ENCODE data around the gene GMDS. TPM values are rescaled to one million over a fixed set of nuclear protein-coding genes. Genes with fewer than 3 reads are reported as not detected.

The GMDS gene
- total and polyA plus RNA-seq, 2 experiments from 2014 or later: 30.1 to 36.5 TPM

DNA sequence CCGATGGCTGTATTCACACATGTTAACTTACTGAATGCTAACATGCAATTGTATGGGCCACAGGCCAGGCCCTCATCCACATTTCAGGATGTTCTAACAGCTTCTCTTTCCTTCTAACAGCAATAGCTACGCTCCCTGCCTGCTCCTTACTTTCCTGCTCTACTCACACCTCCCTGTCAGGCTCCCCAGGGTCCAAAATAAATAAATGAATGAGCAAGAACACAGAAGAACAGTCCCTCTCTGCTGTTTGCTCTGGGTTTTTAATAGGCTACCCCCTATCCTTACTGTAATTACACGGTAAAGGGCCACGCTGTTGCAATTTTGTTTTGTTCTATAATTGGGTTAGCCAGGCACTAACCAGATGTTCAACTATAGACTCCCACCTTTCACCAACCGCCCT is 135.6 kb downstream of the GMDS start:
- Mint-ChIP-seq H3K4me3 (no peak overlapping the region), H3K9me3 (no peaks in the 10 kb centered on the region), H3K27ac (no peak overlapping the region), H3K36me3 (ENCODE audit: low read depth) (no peaks in the 10 kb centered on the region), H3K27me3 (ENCODE audit: insufficient read depth, low read depth, poor library complexity) (peaks cover 1% of the 10 kb centered on the region), H3K4me1 (peaks cover 10% of the 10 kb centered on the region; the same call in 2 of the 3 replicates)
- no peaks in the 10 kb centered on the region for H3K27me3 ChIP-seq (ENCODE audit: insufficient read depth)
- ATAC-seq (no peak), DNase-seq (ENCODE audit: low spot score) (no peak)
- no peaks in the 10 kb centered on the region for H3K36me3 ChIP-seq (ENCODE audit: insufficient read depth)
- 0 out of 2 replicates have a peak, but pooled peaks cover 3% of the 10 kb centered on the region for H3K79me2 ChIP-seq (replicated peaks; ENCODE audit: insufficient read depth)
- no peaks in the 10 kb centered on the region for H3K9me2 ChIP-seq (ENCODE audit: insufficient read depth)
- no peak overlapping the region for H3K4me2 ChIP-seq
- TF ChIP-seq ZNF114 (CRISPR knock-in tag; IDR thresholded peaks at IDR 0.05): no peak
- TF ChIP-seq, protein P1, sequence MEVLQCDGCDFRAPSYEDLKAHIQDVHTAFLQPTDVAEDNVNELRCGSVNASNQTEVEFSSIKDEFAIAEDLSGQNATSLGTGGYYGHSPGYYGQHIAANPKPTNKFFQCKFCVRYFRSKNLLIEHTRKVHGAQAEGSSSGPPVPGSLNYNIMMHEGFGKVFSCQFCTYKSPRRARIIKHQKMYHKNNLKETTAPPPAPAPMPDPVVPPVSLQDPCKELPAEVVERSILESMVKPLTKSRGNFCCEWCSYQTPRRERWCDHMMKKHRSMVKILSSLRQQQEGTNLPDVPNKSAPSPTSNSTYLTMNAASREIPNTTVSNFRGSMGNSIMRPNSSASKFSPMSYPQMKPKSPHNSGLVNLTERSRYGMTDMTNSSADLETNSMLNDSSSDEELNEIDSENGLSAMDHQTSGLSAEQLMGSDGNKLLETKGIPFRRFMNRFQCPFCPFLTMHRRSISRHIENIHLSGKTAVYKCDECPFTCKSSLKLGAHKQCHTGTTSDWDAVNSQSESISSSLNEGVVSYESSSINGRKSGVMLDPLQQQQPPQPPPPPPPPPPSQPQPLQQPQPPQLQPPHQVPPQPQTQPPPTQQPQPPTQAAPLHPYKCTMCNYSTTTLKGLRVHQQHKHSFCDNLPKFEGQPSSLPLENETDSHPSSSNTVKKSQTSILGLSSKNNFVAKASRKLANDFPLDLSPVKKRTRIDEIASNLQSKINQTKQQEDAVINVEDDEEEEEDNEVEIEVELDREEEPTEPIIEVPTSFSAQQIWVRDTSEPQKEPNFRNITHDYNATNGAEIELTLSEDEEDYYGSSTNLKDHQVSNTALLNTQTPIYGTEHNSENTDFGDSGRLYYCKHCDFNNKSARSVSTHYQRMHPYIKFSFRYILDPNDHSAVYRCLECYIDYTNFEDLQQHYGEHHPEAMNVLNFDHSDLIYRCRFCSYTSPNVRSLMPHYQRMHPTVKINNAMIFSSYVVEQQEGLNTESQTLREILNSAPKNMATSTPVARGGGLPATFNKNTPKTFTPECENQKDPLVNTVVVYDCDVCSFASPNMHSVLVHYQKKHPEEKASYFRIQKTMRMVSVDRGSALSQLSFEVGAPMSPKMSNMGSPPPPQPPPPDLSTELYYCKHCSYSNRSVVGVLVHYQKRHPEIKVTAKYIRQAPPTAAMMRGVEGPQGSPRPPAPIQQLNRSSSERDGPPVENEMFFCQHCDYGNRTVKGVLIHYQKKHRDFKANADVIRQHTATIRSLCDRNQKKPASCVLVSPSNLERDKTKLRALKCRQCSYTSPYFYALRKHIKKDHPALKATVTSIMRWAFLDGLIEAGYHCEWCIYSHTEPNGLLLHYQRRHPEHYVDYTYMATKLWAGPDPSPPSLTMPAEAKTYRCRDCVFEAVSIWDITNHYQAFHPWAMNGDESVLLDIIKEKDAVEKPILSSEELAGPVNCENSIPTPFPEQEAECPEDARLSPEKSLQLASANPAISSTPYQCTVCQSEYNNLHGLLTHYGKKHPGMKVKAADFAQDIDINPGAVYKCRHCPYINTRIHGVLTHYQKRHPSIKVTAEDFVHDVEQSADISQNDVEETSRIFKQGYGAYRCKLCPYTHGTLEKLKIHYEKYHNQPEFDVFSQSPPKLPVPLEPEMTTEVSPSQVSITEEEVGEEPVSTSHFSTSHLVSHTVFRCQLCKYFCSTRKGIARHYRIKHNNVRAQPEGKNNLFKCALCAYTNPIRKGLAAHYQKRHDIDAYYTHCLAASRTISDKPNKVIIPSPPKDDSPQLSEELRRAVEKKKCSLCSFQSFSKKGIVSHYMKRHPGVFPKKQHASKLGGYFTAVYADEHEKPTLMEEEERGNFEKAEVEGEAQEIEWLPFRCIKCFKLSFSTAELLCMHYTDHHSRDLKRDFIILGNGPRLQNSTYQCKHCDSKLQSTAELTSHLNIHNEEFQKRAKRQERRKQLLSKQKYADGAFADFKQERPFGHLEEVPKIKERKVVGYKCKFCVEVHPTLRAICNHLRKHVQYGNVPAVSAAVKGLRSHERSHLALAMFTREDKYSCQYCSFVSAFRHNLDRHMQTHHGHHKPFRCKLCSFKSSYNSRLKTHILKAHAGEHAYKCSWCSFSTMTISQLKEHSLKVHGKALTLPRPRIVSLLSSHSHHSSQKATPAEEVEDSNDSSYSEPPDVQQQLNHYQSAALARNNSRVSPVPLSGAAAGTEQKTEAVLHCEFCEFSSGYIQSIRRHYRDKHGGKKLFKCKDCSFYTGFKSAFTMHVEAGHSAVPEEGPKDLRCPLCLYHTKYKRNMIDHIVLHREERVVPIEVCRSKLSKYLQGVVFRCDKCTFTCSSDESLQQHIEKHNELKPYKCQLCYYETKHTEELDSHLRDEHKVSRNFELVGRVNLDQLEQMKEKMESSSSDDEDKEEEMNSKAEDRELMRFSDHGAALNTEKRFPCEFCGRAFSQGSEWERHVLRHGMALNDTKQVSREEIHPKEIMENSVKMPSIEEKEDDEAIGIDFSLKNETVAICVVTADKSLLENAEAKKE (CRISPR knock-in tag; IDR thresholded peaks at IDR 0.05): no peak
- TF ChIP-seq CREB1 (CRISPR knock-in tag; IDR thresholded peaks at IDR 0.05; ENCODE audit: low read depth): no peak
- TF ChIP-seq JUNB (IDR thresholded peaks at IDR 0.05; ENCODE audit: unreplicated experiment): no peak
- no peak for TF ChIP-seq ZNF331 (CRISPR knock-in tag; IDR thresholded peaks at IDR 0.05; ENCODE audit: low read depth)
- no peak for TF ChIP-seq POLR2AphosphoS5 (IDR thresholded peaks at IDR 0.05; ENCODE audit: low read depth)
- TF ChIP-seq, protein P2, sequence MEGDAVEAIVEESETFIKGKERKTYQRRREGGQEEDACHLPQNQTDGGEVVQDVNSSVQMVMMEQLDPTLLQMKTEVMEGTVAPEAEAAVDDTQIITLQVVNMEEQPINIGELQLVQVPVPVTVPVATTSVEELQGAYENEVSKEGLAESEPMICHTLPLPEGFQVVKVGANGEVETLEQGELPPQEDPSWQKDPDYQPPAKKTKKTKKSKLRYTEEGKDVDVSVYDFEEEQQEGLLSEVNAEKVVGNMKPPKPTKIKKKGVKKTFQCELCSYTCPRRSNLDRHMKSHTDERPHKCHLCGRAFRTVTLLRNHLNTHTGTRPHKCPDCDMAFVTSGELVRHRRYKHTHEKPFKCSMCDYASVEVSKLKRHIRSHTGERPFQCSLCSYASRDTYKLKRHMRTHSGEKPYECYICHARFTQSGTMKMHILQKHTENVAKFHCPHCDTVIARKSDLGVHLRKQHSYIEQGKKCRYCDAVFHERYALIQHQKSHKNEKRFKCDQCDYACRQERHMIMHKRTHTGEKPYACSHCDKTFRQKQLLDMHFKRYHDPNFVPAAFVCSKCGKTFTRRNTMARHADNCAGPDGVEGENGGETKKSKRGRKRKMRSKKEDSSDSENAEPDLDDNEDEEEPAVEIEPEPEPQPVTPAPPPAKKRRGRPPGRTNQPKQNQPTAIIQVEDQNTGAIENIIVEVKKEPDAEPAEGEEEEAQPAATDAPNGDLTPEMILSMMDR (conservative IDR thresholded peaks at IDR 0.05; ENCODE audit: low read depth in 2 of 2): no peak
- no peak for TF ChIP-seq NANOG (IDR thresholded peaks at IDR 0.05; ENCODE audit: borderline replicate concordance)
- no peak for TF ChIP-seq EZH2phosphoT487 (IDR thresholded peaks at IDR 0.05; ENCODE audit: unreplicated experiment)
- TF ChIP-seq EZH2 (IDR thresholded peaks at IDR 0.05; ENCODE audit: low read depth, unreplicated experiment): no peak
- no peak for TF ChIP-seq STAT1 (IDR thresholded peaks at IDR 0.05; ENCODE audit: unreplicated experiment)
- TF ChIP-seq, protein P3, sequence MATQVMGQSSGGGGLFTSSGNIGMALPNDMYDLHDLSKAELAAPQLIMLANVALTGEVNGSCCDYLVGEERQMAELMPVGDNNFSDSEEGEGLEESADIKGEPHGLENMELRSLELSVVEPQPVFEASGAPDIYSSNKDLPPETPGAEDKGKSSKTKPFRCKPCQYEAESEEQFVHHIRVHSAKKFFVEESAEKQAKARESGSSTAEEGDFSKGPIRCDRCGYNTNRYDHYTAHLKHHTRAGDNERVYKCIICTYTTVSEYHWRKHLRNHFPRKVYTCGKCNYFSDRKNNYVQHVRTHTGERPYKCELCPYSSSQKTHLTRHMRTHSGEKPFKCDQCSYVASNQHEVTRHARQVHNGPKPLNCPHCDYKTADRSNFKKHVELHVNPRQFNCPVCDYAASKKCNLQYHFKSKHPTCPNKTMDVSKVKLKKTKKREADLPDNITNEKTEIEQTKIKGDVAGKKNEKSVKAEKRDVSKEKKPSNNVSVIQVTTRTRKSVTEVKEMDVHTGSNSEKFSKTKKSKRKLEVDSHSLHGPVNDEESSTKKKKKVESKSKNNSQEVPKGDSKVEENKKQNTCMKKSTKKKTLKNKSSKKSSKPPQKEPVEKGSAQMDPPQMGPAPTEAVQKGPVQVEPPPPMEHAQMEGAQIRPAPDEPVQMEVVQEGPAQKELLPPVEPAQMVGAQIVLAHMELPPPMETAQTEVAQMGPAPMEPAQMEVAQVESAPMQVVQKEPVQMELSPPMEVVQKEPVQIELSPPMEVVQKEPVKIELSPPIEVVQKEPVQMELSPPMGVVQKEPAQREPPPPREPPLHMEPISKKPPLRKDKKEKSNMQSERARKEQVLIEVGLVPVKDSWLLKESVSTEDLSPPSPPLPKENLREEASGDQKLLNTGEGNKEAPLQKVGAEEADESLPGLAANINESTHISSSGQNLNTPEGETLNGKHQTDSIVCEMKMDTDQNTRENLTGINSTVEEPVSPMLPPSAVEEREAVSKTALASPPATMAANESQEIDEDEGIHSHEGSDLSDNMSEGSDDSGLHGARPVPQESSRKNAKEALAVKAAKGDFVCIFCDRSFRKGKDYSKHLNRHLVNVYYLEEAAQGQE (IDR thresholded peaks at IDR 0.05; ENCODE audit: unreplicated experiment): no peak
- TF ChIP-seq, protein P4, sequence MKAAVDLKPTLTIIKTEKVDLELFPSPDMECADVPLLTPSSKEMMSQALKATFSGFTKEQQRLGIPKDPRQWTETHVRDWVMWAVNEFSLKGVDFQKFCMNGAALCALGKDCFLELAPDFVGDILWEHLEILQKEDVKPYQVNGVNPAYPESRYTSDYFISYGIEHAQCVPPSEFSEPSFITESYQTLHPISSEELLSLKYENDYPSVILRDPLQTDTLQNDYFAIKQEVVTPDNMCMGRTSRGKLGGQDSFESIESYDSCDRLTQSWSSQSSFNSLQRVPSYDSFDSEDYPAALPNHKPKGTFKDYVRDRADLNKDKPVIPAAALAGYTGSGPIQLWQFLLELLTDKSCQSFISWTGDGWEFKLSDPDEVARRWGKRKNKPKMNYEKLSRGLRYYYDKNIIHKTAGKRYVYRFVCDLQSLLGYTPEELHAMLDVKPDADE (IDR thresholded peaks at IDR 0.05): no peak
- H3K4me3 ChIP-seq: no peak overlapping the region
- H3K4me1 ChIP-seq (ENCODE audit: insufficient read depth): peaks cover 3% of the 10 kb centered on the region; the same call in 1 of the 2 replicates
- H2AFZ ChIP-seq: no peak overlapping the region
- H4K20me1 ChIP-seq (replicated peaks; ENCODE audit: insufficient read depth): 0 out of 2 replicates have a peak, but pooled peaks cover 7% of the 10 kb centered on the region
- no peak overlapping the region for H3K27ac ChIP-seq (ENCODE audit: low read depth)
- no peaks in the 10 kb centered on the region for H3F3A ChIP-seq (replicated peaks; ENCODE audit: low read depth)
